ENCODE data around the gene ZNF136. TPM values are rescaled to one million over a fixed set of nuclear protein-coding genes. Genes with fewer than 3 reads are reported as not detected.

Gene ZNF136
- total RNA-seq, 1 donor from 2014 or later = 12.9 TPM

- Mint-ChIP-seq H3K4me1 (ENCODE audit: unreplicated experiment) (no peaks in the 10 kb centered on the region), H3K27me3 (ENCODE audit: unreplicated experiment) (no peaks in the 10 kb centered on the region), H3K36me3 (ENCODE audit: unreplicated experiment) (peaks cover 41% of the 10 kb centered on the region), H3K27ac (ENCODE audit: unreplicated experiment) (no peak overlapping the region), H3K4me3 (ENCODE audit: unreplicated experiment) (no peak overlapping the region), H3K9me3 (ENCODE audit: unreplicated experiment) (peaks cover 41% of the 10 kb centered on the region)
- no peak for DNase-seq (ENCODE audit: extremely low spot score, unreplicated experiment)
- no peak for TF ChIP-seq CTCF (IDR thresholded peaks at IDR 0.05)
These were observed 37.0 kb downstream of the ZNF136 start for GRCh38 chr19:12199757-12200419.

GRCh38 chr19:12202250-12202649, 39.4 kb downstream of the ZNF136 start:
- no peaks in the 10 kb centered on the region for H3K27me3 Mint-ChIP-seq (ENCODE audit: unreplicated experiment)
- no peak for TF ChIP-seq CTCF (IDR thresholded peaks at IDR 0.05)
- H3K4me1 Mint-ChIP-seq (ENCODE audit: unreplicated experiment) = no peaks in the 10 kb centered on the region
- no peak overlapping the region for H3K27ac Mint-ChIP-seq (ENCODE audit: unreplicated experiment)
- DNase-seq (ENCODE audit: extremely low spot score, unreplicated experiment) = no peak
- H3K4me3 Mint-ChIP-seq (ENCODE audit: unreplicated experiment) = no peak overlapping the region
- H3K9me3 Mint-ChIP-seq (ENCODE audit: unreplicated experiment) = peaks cover 46% of the 10 kb centered on the region
- peaks cover 48% of the 10 kb centered on the region for H3K36me3 Mint-ChIP-seq (ENCODE audit: unreplicated experiment)

- no peak overlapping the region for H3K27ac Mint-ChIP-seq (ENCODE audit: unreplicated experiment)
These were observed 42.4 kb downstream of the ZNF136 start for GRCh38 chr19:12205296-12205695.

GRCh38 chr19:12208221-12208620, 45.3 kb downstream of the ZNF136 start:
- no peak for DNase-seq (ENCODE audit: extremely low spot score, unreplicated experiment)
- no peak for TF ChIP-seq CTCF (IDR thresholded peaks at IDR 0.05)
- Mint-ChIP-seq H3K27me3 (ENCODE audit: unreplicated experiment) (no peaks in the 10 kb centered on the region), H3K27ac (ENCODE audit: unreplicated experiment) (no peak overlapping the region), H3K4me1 (ENCODE audit: unreplicated experiment) (no peaks in the 10 kb centered on the region), H3K9me3 (ENCODE audit: unreplicated experiment) (peaks cover 52% of the 10 kb centered on the region), H3K36me3 (ENCODE audit: unreplicated experiment) (peaks cover 51% of the 10 kb centered on the region), H3K4me3 (ENCODE audit: unreplicated experiment) (no peak overlapping the region)

More at GRCh38 chr19:12205296-12205695, 42.4 kb downstream of the ZNF136 start:
- H3K27me3 Mint-ChIP-seq (ENCODE audit: unreplicated experiment) = no peaks in the 10 kb centered on the region
- no peak for DNase-seq (ENCODE audit: extremely low spot score, unreplicated experiment)
- H3K4me1 Mint-ChIP-seq (ENCODE audit: unreplicated experiment) = no peaks in the 10 kb centered on the region
- H3K4me3 Mint-ChIP-seq (ENCODE audit: unreplicated experiment) = no peak overlapping the region
- peaks cover 52% of the 10 kb centered on the region for H3K9me3 Mint-ChIP-seq (ENCODE audit: unreplicated experiment)
- no peak for TF ChIP-seq CTCF (IDR thresholded peaks at IDR 0.05)
- H3K36me3 Mint-ChIP-seq (ENCODE audit: unreplicated experiment) = peaks cover 53% of the 10 kb centered on the region

- no peaks in the 10 kb centered on the region for H3K4me1 Mint-ChIP-seq (ENCODE audit: unreplicated experiment)
- H3K9me3 Mint-ChIP-seq (ENCODE audit: unreplicated experiment) = peaks cover 55% of the 10 kb centered on the region
- no peak overlapping the region for H3K4me3 Mint-ChIP-seq (ENCODE audit: unreplicated experiment)
- no peak for DNase-seq (ENCODE audit: extremely low spot score, unreplicated experiment)
- H3K36me3 Mint-ChIP-seq (ENCODE audit: unreplicated experiment) = peaks cover 63% of the 10 kb centered on the region
- TF ChIP-seq CTCF (IDR thresholded peaks at IDR 0.05) = no peak
- H3K27me3 Mint-ChIP-seq (ENCODE audit: unreplicated experiment) = no peaks in the 10 kb centered on the region
- no peak overlapping the region for H3K27ac Mint-ChIP-seq (ENCODE audit: unreplicated experiment)
These were observed 54.4 kb downstream of the ZNF136 start for GRCh38 chr19:12217332-12217731.

Data from osteocyte (in vitro differentiated cells).